Neural cell (in vitro differentiated cells): ENCODE results near the gene GMEB2.

Source experiments
- EP300 ChIP-seq: fragments of 450-650 bp; conservative IDR thresholded peaks from 2 replicates; pipeline ENCODE4 v1.6.1; 2014; ENCODE audit warnings: antibody characterized with exemption, mild to moderate bottlenecking, moderate library complexity; ENCODE audit not compliant: poor library complexity, severe bottlenecking
- TAF1 ChIP-seq: IDR thresholded peaks from 2 replicates; pipeline ENCODE4 v1.6.1; 2012; ENCODE audit warnings: low read depth
- TF ChIP-seq, protein P1 (sequence below): fragments of 450-650 bp; IDR thresholded peaks from 2 replicates; pipeline ENCODE4 v1.5.1; 2014; ENCODE audit warnings: antibody characterized with exemption, mild to moderate bottlenecking, moderate library complexity; ENCODE audit not compliant: poor library complexity, severe bottlenecking

DNA sequence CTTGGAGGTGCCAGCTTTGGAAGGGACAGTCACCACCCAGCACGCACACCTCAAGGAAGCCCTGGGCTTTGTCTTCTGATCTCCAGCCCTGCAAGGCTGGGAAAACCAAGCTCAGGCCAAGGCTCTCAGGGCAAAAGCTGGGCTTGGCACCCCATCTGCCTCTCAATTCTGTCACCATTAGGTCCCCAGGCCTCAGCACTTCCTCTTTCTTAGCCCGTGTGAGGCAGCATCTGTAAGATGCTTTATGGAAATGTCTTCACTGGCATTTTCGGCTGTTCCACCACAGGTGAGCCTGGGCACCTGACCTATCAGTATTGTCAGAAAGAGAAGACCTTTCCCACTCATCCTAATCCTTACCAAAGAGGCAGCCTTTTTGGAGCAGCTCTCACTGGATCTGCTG is 24.6 kb downstream of the GMEB2 start:
- TF ChIP-seq, protein P1, sequence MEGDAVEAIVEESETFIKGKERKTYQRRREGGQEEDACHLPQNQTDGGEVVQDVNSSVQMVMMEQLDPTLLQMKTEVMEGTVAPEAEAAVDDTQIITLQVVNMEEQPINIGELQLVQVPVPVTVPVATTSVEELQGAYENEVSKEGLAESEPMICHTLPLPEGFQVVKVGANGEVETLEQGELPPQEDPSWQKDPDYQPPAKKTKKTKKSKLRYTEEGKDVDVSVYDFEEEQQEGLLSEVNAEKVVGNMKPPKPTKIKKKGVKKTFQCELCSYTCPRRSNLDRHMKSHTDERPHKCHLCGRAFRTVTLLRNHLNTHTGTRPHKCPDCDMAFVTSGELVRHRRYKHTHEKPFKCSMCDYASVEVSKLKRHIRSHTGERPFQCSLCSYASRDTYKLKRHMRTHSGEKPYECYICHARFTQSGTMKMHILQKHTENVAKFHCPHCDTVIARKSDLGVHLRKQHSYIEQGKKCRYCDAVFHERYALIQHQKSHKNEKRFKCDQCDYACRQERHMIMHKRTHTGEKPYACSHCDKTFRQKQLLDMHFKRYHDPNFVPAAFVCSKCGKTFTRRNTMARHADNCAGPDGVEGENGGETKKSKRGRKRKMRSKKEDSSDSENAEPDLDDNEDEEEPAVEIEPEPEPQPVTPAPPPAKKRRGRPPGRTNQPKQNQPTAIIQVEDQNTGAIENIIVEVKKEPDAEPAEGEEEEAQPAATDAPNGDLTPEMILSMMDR = no peak
- TF ChIP-seq TAF1 (no peak), EP300 (no peak)
